HEK293T (cell line): ENCODE data around the gene VPS13A.

Experiments
- CTCF ChIA-PET: fragments of 350-600 bp; formaldehyde crosslinking; extraction: SDS; loops from one replicate; lab custom pipeline; 2021; ENCODE audit warnings: antibody characterized with exemption, inconsistent platforms; lab: Yijun Ruan, JAX
- POLR2A ChIA-PET: fragments of 350-600 bp; formaldehyde crosslinking; extraction: SDS; loops from one replicate; lab custom pipeline; 2020; ENCODE audit warnings: antibody characterized with exemption, inconsistent platforms; lab: Yijun Ruan, JAX
- DNase-seq: peaks from one replicate; pipeline ENCODE4 v3.0.0; 2012; ENCODE audit warnings: mixed read lengths; ENCODE audit errors: extremely low spot score
- ARNT ChIP-seq: fragments of 450-650 bp; IDR thresholded peaks from 2 replicates; pipeline ENCODE4 v1.6.1; 2017; ENCODE audit warnings: mild to moderate bottlenecking
- BHLHE40 ChIP-seq: fragments of 450-650 bp; IDR thresholded peaks from 2 replicates; pipeline ENCODE4 v1.6.1; 2016; ENCODE audit warnings: mild to moderate bottlenecking, moderate library complexity, borderline replicate concordance
- CTBP1 ChIP-seq: fragments of 450-650 bp; IDR thresholded peaks from 2 replicates; pipeline ENCODE4 v1.6.1; 2016; ENCODE audit warnings: borderline replicate concordance
- ELF4 ChIP-seq: fragments of 450-650 bp; IDR thresholded peaks from 2 replicates; pipeline ENCODE4 v1.6.1; 2017; ENCODE audit warnings: antibody characterized with exemption
- FOXA1 ChIP-seq: fragments of 450-650 bp; IDR thresholded peaks from 2 replicates; pipeline ENCODE4 v1.6.1; 2016; ENCODE audit warnings: mild to moderate bottlenecking
- FOXK2 ChIP-seq: fragments of 450-650 bp; IDR thresholded peaks from 2 replicates; pipeline ENCODE4 v1.6.1; 2016; ENCODE audit warnings: mild to moderate bottlenecking
- FOXM1 ChIP-seq: fragments of 450-650 bp; IDR thresholded peaks from 2 replicates; pipeline ENCODE4 v1.6.1; 2017; ENCODE audit warnings: mild to moderate bottlenecking, borderline replicate concordance
- HDGF ChIP-seq: fragments of 450-650 bp; IDR thresholded peaks from 2 replicates; pipeline ENCODE4 v1.6.1; 2017; ENCODE audit warnings: antibody characterized with exemption, borderline replicate concordance
- L3MBTL2 ChIP-seq: fragments of 450-650 bp; conservative IDR thresholded peaks from 2 replicates; pipeline ENCODE4 v1.6.1; 2016; ENCODE audit warnings: mild to moderate bottlenecking
- LEF1 ChIP-seq: fragments of 450-650 bp; IDR thresholded peaks from 2 replicates; pipeline ENCODE4 v1.6.1; 2017; ENCODE audit warnings: mild to moderate bottlenecking, borderline replicate concordance
- NFRKB ChIP-seq: fragments of 450-650 bp; IDR thresholded peaks from 2 replicates; pipeline ENCODE4 v1.6.1; 2016; ENCODE audit warnings: mild to moderate bottlenecking, moderate library complexity
- SP1 ChIP-seq: fragments of 450-650 bp; IDR thresholded peaks from 2 replicates; pipeline ENCODE4 v1.6.1; 2017
- SUZ12 ChIP-seq: fragments of 450-650 bp; IDR thresholded peaks from 2 replicates; pipeline ENCODE4 v1.6.1; 2016; ENCODE audit warnings: mild to moderate bottlenecking
- TARDBP ChIP-seq: fragments of 450-650 bp; IDR thresholded peaks from 2 replicates; pipeline ENCODE4 v1.6.1; 2016
- ZNF384 ChIP-seq: fragments of 450-650 bp; IDR thresholded peaks from 2 replicates; pipeline ENCODE4 v1.6.1; 2016
- TF ChIP-seq, protein P1 (sequence below): fragments of 450-650 bp; IDR thresholded peaks from 2 replicates; pipeline ENCODE4 v1.6.1; 2016

The VPS13A gene

DNA sequence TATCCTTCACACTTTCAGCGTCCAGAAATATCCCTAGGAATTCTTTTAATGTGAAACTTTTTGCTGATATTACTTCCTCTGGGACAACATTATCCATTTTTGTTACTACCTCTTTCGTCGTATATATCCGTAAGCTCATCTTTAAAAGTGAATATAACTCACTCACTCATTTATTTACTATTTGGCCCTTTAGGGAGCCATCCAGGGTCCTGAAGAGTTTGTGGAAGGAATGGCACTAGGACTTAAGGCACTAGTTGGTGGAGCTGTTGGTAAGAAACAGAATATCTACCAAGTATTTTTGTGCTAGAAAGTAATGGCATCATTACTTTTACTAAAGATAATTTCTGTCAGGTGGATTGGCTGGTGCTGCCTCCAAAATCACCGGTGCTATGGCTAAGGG, 192.7 kb downstream of the VPS13A start:
- CTCF ChIA-PET = no interaction called here
- POLR2A ChIA-PET = no interaction called here
- DNase-seq = no peak
- TF ChIP-seq, protein P1, sequence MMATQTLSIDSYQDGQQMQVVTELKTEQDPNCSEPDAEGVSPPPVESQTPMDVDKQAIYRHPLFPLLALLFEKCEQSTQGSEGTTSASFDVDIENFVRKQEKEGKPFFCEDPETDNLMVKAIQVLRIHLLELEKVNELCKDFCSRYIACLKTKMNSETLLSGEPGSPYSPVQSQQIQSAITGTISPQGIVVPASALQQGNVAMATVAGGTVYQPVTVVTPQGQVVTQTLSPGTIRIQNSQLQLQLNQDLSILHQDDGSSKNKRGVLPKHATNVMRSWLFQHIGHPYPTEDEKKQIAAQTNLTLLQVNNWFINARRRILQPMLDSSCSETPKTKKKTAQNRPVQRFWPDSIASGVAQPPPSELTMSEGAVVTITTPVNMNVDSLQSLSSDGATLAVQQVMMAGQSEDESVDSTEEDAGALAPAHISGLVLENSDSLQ = no peak
- TF ChIP-seq BHLHE40 = no peak

DNA sequence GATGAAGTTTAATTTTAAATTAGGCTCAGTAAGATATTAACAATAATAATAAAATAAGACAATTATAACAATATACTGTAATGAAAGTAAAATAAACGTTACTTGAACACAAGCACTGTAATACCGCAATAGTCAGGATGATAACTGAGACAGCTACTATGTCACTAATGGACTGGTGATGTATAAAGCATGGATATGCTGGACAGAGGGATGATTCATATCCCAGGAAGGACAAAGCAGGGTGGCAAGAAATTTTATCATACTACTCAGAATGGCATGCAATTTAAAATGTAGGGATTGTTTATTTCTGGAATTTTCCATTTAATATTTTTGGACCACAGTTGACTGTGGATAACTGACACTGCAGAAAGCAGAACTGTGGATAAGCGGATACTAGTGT, 196.9 kb downstream of the VPS13A start:
- ChIA-PET POLR2A (no interaction called here), CTCF (no interaction called here)
- DNase-seq = no peak
- TF ChIP-seq, protein P1 = no peak
- TF ChIP-seq FOXM1 = no peak
- TF ChIP-seq HDGF = no peak

DNA sequence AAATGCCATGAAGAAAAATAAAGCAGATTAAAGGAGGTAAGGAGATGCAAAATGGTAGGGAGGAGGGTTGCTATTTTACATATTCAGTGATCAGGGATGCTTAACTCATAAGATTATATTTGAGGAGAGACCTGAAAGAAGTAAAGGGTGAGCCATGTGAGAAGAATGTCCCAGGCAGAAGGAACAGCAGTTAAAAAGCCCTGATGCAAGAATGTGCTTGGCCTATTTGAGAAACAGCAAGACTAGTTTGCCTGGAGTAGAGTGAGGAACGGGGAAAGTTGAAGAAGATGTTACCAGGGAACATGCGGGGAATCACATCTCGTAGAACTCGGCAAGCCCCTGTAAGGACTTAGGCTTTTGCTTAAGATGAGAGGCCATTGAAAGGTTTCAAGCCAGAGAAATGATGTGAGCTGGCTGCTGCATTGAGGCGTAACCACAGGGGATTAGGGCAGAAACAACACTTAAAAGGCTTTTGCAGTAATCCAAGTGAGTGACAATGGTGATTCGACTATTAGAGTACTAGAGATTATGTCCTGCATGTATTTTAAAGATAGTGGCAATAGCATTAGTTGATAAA, 198.7 kb downstream of the VPS13A start:
- no peak for DNase-seq
- POLR2A ChIA-PET = no interaction called here
- no peak for TF ChIP-seq FOXK2
- TF ChIP-seq BHLHE40 = no peak
- no peak for TF ChIP-seq TARDBP
- no peak for TF ChIP-seq ZNF384
- no peak for TF ChIP-seq SUZ12
- TF ChIP-seq, protein P1 = no peak
- no peak for TF ChIP-seq SP1
- no peak for TF ChIP-seq ELF4
- TF ChIP-seq LEF1 = no peak
- no peak for TF ChIP-seq ARNT
- no peak for TF ChIP-seq FOXM1
- no peak for TF ChIP-seq L3MBTL2
- no peak for TF ChIP-seq CTBP1
- TF ChIP-seq FOXA1 = no peak
- no peak for TF ChIP-seq HDGF
- no peak for TF ChIP-seq NFRKB
- CTCF ChIA-PET = no interaction called here

DNA sequence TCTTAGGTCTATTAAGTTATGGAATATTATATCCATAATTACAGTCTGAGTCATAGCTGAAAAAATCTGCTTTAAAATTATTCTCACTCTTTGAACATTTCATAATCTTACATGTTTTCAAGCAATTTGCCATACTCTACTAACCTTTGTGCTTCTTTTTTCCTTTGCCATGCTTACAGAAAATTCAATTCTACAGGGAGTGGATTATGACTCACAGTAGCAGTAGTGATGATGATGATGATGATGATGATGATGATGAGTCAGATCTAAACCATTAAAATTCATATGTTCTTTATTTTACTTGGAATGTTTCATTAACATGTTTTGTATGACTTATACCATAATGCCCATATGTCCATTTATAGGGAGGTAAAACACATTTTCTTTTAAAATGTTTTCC, 207.1 kb downstream of the VPS13A start:
- ChIA-PET CTCF (no interaction called here), POLR2A (no interaction called here)
- TF ChIP-seq NFRKB (no peak), FOXA1 (no peak), LEF1 (no peak), HDGF (no peak), ZNF384 (no peak), L3MBTL2 (no peak)
- no peak for DNase-seq

DNA sequence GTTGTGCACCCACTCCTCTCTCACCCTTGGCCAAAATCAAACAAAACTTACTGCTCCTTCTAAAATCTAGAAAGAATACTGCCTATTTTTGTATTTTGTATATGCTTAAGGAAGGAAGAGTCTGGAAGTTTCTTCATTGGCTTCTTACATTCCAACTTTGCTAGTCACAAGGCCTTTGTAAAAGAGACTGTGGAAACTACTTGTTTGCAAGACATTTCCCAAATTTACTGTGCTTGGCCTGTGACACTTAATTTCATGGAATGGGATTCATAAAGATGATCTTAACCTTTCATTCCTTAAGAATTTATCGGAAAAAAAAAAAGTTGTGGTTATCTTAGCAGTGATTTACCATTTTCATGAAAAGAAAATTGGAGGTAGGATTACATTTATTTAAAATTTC, 208.9 kb downstream of the VPS13A start:
- POLR2A ChIA-PET = no interaction called here
- no peak for DNase-seq
- CTCF ChIA-PET = no interaction called here
- TF ChIP-seq, protein P1 = no peak
- TF ChIP-seq TARDBP = no peak
- TF ChIP-seq BHLHE40 = no peak
- no peak for TF ChIP-seq L3MBTL2
- no peak for TF ChIP-seq LEF1
- TF ChIP-seq ELF4 = no peak
- TF ChIP-seq HDGF = no peak
- no peak for TF ChIP-seq FOXA1
- TF ChIP-seq FOXM1 = no peak
- no peak for TF ChIP-seq SP1

DNA sequence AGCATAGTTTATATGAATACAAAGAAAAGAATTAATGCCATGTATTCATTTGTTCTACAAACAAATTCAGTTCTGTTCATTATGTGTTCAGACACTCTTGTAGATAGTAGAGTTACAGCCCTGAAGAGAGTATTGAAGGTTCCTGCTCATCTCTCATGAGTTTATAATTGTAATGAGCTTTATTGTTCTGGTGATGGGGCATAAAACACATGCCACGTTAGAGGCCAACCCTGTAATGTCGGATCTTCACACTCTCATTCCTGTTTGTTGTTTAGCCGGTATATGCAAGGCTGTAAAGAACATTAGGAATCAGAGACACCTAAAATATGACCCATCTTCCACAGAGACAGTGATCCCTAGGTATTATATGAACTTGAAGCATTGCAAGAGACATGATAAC, 214.5 kb downstream of the VPS13A start:
- CTCF ChIA-PET = no interaction called here
- POLR2A ChIA-PET = no interaction called here
- TF ChIP-seq HDGF (no peak), ZNF384 (no peak), ELF4 (no peak), NFRKB (no peak), LEF1 (no peak), FOXA1 (no peak), FOXM1 (no peak), L3MBTL2 (no peak), SP1 (no peak), CTBP1 (no peak), FOXK2 (no peak), ARNT (no peak), TARDBP (no peak), SUZ12 (no peak), BHLHE40 (no peak)
- TF ChIP-seq, protein P1 = no peak
- DNase-seq = no peak
